Fibroblast of peridontal ligament (primary cell): ENCODE data around the gene DUSP15.
A peak's percentile ranks its signal among the peaks of the same experiment; 100 is the strongest.
"Not testable (repeated sequence)": the region's sequence is repeated elsewhere in the genome, so short reads cannot be mapped to it uniquely, and the experiment has no call there.

ENCODE experiments used
- DNase-seq: peaks from one replicate; pipeline ENCODE4 v3.0.0-alpha.2; 2010; ENCODE audit errors: extremely low read depth

Gene DUSP15

GRCh38 chr20:31839782-31840487, 30.4 kb downstream of the DUSP15 start:
- DNase-seq = no peak

DNA sequence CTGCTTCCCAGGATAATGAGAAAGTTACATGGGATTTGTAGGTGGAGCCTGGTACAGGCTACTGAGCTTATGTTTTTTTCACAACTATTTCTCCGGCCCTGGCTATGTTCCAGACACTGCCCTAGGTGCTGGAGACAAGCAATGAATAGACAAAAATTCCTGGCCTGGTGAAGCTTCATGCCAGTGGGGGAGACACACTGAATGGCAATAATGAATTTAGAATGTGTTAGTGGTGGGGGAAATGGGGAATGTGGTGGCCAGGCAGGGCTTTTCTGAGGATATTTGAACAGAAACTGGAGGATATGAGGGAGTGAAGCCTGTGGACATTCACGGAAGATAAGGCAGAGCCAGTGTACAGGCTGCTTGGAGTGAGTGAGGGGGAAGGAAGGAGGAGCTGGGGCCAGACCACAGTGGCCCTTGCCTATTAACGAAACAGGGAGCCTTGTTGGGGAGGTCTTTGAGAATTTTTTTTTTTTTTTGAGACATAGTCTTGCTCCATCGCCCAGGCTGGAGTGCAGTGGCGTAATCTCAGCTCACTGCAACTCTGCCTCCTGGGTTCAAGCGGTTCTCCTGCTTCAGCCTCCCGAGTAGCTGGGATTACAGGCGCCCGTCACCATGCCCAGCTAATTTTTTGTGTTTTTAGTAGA, 31.6 kb downstream of the DUSP15 start:
- no peak for DNase-seq

GRCh38 chr20:31837896-31838397, 32.4 kb downstream of the DUSP15 start:
- DNase-seq = peak; percentile 37

GRCh38 chr20:31836853-31837608, 33.3 kb downstream of the DUSP15 start:
- no peak for DNase-seq

- DNase-seq = peak; percentile 87
Observed at GRCh38 chr20:31835977-31836852, 34.1 kb downstream of the DUSP15 start.

DNA sequence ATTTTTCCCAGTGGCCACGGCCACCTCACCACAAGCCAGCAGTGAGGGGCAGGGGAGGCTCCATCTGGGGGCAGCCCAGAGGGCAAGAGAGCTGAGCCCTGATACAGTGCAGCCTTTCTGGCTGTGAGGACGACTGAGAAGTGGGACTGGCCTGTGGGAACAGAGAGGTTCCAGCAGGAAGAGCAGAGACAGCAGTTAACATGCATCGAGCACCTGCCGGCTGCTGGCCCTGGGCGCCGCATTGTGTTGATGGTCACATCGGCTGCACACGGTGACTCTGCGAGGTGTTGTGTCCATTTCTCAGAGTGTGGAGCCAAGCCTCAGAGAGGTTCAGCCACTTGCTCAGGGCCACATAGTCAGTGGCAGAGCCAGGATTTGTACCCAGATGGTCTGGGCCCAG, 34.8 kb downstream of the DUSP15 start:
- DNase-seq = no peak

DNA sequence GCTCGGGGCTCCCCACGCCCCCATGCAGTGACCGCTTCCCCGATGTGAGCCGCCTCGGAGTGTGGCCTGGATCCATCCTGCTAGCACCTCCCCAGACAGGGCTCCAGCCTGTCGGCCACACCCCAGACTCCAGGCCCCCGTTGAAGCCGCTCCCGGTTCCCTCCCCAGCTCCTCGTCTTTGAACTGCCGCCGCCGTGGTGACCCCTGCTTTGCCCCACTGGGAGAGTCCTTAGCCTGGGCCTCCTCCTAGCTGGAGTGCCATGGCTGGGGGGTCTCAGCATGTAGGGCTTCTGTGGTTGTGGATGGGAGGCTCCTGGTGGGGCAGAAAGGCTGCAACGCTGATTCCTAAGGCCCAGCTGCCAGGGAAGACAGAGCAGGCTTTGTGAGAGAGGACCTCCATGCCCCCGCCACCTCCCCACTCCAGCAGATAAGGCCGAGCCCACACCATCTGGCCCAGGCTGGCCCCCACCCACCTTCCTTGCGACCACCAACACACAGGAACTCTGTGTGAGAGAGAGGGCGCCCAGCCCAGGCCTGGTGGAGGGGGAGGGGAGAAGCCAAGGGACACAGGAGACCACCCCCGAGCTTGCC, 36.3 kb downstream of the DUSP15 start:
- DNase-seq = no peak

GRCh38 chr20:31833130-31833930, 37.0 kb downstream of the DUSP15 start:
- DNase-seq = no peak

DNA sequence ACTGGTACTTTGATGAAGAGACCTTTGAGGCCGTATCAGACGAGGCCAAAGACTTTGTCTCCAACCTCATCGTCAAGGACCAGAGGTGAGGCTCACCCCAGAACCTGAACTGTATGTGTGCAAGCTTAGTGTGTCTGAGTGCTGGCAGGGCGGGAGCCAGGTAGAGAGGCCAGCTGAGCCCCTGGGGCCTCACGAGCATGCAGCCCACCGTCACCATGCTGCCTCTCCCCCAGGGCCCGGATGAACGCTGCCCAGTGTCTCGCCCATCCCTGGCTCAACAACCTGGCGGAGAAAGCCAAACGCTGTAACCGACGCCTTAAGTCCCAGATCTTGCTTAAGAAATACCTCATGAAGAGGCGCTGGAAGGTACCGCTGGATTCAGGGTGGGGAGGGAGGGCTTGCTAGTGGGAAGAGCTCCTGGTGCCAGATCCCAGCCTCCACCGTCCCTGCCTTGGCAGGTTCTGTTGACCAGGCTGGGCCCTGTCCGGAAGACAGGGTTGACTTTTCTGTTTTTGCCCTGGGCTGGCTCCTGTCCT, 38.5 kb downstream of the DUSP15 start:
- no peak for DNase-seq

DNA sequence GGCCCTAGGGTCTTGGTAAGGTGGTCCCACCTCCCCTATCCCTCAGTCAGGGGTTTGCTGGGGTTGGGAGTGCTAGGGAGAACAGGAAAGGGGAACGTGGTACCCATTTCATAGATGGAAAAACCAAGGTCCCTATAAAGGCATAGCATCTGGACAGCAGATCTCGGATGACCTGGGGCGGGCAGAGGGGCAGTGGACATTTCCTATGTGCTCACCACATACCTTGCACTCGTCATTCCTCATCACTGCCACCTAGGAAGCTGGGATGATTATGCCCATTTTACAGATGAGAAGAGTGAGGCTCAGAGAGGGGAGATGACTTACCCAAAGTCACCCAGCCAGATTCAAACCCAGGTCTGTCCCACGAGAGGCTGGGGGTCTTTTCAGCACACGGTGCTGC, 39.1 kb downstream of the DUSP15 start:
- DNase-seq = no peak

- no peak for DNase-seq
Observed at GRCh38 chr20:31830406-31830981, 39.8 kb downstream of the DUSP15 start.

DNA sequence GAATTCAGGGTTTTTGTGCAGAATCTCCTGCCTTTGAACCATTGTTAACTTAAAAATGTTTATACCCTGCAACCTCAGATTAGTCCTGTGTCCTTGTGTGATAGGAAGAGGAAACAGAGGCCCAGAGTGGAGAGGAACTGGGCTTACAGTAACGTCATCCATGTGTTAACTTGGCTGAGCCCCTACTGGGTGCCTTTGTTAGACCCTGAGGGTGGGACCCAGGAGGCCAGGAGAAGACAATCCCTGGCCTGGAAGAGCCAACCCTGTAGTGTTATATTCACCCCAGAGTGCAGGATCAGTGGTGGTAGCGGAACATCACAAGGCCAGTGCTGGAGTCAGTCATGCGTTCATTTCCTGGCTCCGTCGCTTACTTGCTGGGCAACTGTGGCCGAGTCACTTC, 40.6 kb downstream of the DUSP15 start:
- no peak for DNase-seq

DNA sequence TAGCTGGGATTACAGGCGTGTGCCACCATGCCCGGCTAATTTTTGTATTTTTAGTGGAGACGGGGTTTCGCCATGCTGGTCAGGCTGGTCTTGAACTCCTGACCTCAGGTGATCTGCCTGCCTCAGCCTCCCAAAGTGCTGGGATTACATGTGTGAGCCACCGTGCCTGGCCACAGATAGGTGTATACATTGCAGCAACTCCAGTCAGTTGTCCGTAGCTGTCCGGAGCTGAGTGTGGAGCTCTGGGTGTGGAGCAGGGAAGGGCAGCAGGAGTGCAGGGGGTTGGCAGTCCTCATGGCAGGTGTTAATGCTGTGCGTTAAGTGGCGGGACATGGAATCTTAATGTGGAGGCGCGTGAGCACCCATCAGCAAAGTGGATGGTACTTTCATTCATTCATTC, 42.3 kb downstream of the DUSP15 start:
- not testable (repeated sequence) for DNase-seq

GRCh38 chr20:31827059-31827458, 43.3 kb downstream of the DUSP15 start:
- DNase-seq = no peak

DNA sequence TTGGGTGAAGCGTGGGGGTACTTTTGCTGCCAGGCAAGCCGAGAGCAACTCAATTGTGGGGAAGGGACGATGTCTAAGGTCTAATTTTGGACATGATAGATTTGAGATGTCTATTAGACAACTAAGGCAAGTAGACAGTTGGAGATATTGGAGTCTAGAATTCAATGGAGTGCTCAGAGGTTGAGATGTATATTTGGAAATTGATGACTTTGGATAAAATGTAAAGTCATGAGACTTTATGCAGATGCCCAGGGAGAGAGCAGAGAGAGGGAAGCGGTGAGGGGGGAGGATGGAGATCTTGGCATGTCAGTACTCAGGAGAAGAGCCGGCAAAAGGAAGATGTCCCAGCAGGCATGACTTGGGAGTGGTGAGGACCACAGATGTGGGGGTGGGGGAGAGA, 44.3 kb downstream of the DUSP15 start:
- DNase-seq = no peak

DNA sequence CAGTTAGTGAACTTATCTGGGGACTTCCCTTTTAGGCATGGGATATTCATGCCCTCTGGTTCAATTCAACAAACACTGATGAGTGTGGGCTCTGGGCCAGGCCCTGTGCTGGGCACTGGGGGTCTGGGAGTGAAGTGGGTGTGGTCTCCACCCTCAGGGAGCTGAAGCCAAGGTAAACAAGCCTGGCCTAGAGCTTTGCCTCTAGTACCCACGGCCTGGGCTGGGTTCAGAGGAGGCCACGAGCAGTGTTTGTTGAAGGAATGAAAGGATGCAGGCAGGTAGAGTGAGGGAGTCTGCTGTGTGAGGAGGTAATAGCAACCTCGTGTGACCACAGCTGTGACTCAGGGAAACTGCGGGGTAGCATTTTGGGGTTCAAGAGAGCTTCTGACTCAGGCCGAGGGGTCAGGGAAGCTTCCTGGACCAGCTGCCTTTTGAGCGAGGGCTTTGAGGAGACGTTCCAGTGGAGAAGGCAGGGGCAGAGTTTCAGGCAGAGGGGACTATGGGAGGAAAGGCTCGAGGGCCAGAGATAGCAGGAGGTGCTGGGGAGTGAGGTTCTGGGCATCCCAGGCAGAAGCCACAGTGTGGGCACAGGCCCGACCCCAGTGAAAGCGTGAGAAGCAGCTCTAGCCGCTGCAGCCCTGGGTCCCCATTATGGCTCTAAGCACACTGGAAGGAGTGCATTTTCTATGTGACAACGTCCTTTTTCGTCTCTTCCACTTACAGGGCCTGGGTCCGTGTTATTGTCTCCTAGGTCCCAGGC, 45.6 kb downstream of the DUSP15 start:
- DNase-seq = no peak

GRCh38 chr20:31824125-31824485, 46.2 kb downstream of the DUSP15 start:
- DNase-seq = no peak

GRCh38 chr20:31823360-31824124, 46.8 kb downstream of the DUSP15 start:
- no peak for DNase-seq
